Testis (tissue), 3 donors: ENCODE measurements around the gene EIF5A. TPM values are rescaled to one million over a fixed set of nuclear protein-coding genes. Genes with fewer than 3 reads are reported as not detected.
A peak's percentile ranks its signal among the peaks of the same experiment; 100 is the strongest.

Experiments
- DNase-seq: peaks from one replicate; pipeline ENCODE4 v3.0.0-alpha.2; 2019
- H3K27ac ChIP-seq, 2 donors: fragments of 200-600 bp; sonication (generic); one replicate each; pipeline ENCODE4 v1.5.1; 2019
- H3K27me3 ChIP-seq: fragments of 200-600 bp; sonication (generic); one replicate; pipeline ENCODE4 v1.5.1; 2019
- H3K36me3 ChIP-seq: fragments of 200-600 bp; sonication (generic); one replicate; pipeline ENCODE4 v1.5.1; 2017; ENCODE audit warnings: low read depth; ENCODE audit errors: missing control alignments
- H3K4me1 ChIP-seq: fragments of 200-600 bp; sonication (generic); one replicate; pipeline ENCODE4 v1.5.1; 2019
- H3K4me3 ChIP-seq, 2 donors: fragments of 200-600 bp; sonication (generic); one replicate each; pipeline ENCODE4 v1.5.1; 2017 to 2019
- H3K9me3 ChIP-seq: fragments of 200-600 bp; sonication (generic); one replicate; pipeline ENCODE4 v1.5.1; 2017
- CTCF ChIP-seq, 3 experiments: fragments of 450-650 bp in 2 of 3; fragments of 200-600 bp in 1 of 3; sonication (generic) in 1 of 3; IDR thresholded peaks; one replicate each; pipeline ENCODE4 v1.5.1; 2016 to 2019; ENCODE audit warnings: antibody characterized with exemption in 3 of 3, mild to moderate bottlenecking in 2 of 3, moderate library complexity in 1 of 3
- POLR2A ChIP-seq: fragments of 450-650 bp; IDR thresholded peaks from one replicate; pipeline ENCODE4 v1.6.1; 2017; ENCODE audit warnings: antibody characterized with exemption, mild to moderate bottlenecking, moderate library complexity
- WGBS, 2 donors: methylation state at CpG; one replicate each; pipeline ENCODE4 v1.1.5; 2018; 5-methylcytosine and 5-hydroxymethylcytosine counted together
- intact Hi-C: fragments of 100-400 bp; cut with DNase I; formaldehyde crosslinking; loops from one replicate; pipeline ENCODE4 v1.15.1; 2023; ENCODE audit warnings: low total_unique reads
- polyA plus RNA-seq: library from polyadenylated mRNA; stranded (reverse); fragments of 350-450 nt; fragmentation: Illumina TruSeq; extraction: RNeasy Lipid Tissue Mini Kit (QIAGEN cat#74804); gene quantifications from one replicate; pipeline ENCODE4 v1.2.3, GENCODE V29; 2014; ENCODE audit warnings: low read depth, low replicate concordance; ENCODE audit not compliant: insufficient read depth
- total RNA-seq, 2 donors: library from RNA; depleted of rRNA; stranded (reverse); fragments of >200 nt; gene quantifications; one replicate each; pipeline ENCODE4 v1.2.3, GENCODE V29; 2016

Gene EIF5A
- total and polyA plus RNA-seq, 3 donors from 2014 or later = 193 to 388 (median 229) TPM

GRCh38 chr17:7293816-7294613, 13.4 kb upstream of the EIF5A start:
- WGBS, 2 donors = 8 to 25% methylated on average over 2 to 22 of the region's 75 CpGs
- no peaks in the 10 kb centered on the region for H3K27me3 ChIP-seq
- intact Hi-C loops = no loop called here
- no peak for TF ChIP-seq POLR2A
- no peak for TF ChIP-seq CTCF (IDR thresholded peaks at IDR 0.05)
- H3K4me1 ChIP-seq = peaks cover 30% of the 10 kb centered on the region
- peak overlapping the region; percentile 36 to 44 for H3K27ac ChIP-seq
- no peak for DNase-seq
- no peaks in the 10 kb centered on the region for H3K36me3 ChIP-seq
- H3K9me3 ChIP-seq = no peaks in the 10 kb centered on the region
- peak overlapping the region; percentile 42 to 50 for H3K4me3 ChIP-seq

GRCh38 chr17:7294614-7295153, 12.7 kb upstream of the EIF5A start, which contains the start of gene YBX2:
Gene YBX2, minus strand, starts transcription at chr17:7294639. Its CDS starts 139 bp downstream, at chr17:7294500.
- Histone ChIP-seq H3K4me3 (peak within 1 kb of the TSS; percentile 42 to 50), H3K36me3 (no peaks in the 10 kb centered on the region), H3K27me3 (no peaks in the 10 kb centered on the region), H3K27ac (peak within 1 kb of the TSS; percentile 36 to 44), H3K9me3 (no peaks in the 10 kb centered on the region), H3K4me1 (peaks cover 30% of the 10 kb centered on the region)
- WGBS, 2 donors = 2 to 4% methylated on average over 8 to 18 of the region's 57 CpGs
- TF ChIP-seq CTCF (IDR thresholded peaks at IDR 0.05) (no peak), POLR2A (no peak)
- intact Hi-C loops = no loop called here
- DNase-seq = peak; percentile 89

GRCh38 chr17:7295230-7296180, 11.9 kb upstream of the EIF5A start:
- peaks cover 30% of the 10 kb centered on the region for H3K4me1 ChIP-seq
- peak overlapping the region in 1 of 2 donors; percentile 24 for H3K27ac ChIP-seq
- no peaks in the 10 kb centered on the region for H3K9me3 ChIP-seq
- H3K27me3 ChIP-seq = no peaks in the 10 kb centered on the region
- DNase-seq = no peak
- 51 to 53% methylated on average over 42 of the region's 42 CpGs for WGBS, 2 donors
- intact Hi-C loops = no loop called here
- TF ChIP-seq CTCF (IDR thresholded peaks at IDR 0.05) (no peak), POLR2A (no peak)
- no peaks in the 10 kb centered on the region for H3K36me3 ChIP-seq
- H3K4me3 ChIP-seq = peak overlapping the region; percentile 42 to 50

- WGBS, 2 donors = 1 to 5% methylated on average over 19 to 51 of the region's 51 CpGs
- Histone ChIP-seq H3K9me3 (no peaks in the 10 kb centered on the region), H3K4me1 (peaks cover 30% of the 10 kb centered on the region), H3K27ac (no peak overlapping the region), H3K4me3 (peak overlapping the region; percentile 24 to 29), H3K27me3 (no peaks in the 10 kb centered on the region), H3K36me3 (no peaks in the 10 kb centered on the region)
- TF ChIP-seq POLR2A = no peak
- peak; percentile 96 to 97 (median 96) for TF ChIP-seq CTCF (IDR thresholded peaks at IDR 0.05)
- DNase-seq = peak; percentile 87
- intact Hi-C loops = no loop called here
Measured at GRCh38 chr17:7296189-7296861, 11.1 kb upstream of the EIF5A start.
